ENCODE data around the gene THSD1. TPM values are rescaled to one million over a fixed set of nuclear protein-coding genes. Genes with fewer than 3 reads are reported as not detected.
"Not testable (repeated sequence)": the region's sequence is repeated elsewhere in the genome, so short reads cannot be mapped to it uniquely, and the experiment has no call there.

THSD1 gene
- total RNA-seq, 1 donor from 2014 or later, result 6.7 TPM

DNA sequence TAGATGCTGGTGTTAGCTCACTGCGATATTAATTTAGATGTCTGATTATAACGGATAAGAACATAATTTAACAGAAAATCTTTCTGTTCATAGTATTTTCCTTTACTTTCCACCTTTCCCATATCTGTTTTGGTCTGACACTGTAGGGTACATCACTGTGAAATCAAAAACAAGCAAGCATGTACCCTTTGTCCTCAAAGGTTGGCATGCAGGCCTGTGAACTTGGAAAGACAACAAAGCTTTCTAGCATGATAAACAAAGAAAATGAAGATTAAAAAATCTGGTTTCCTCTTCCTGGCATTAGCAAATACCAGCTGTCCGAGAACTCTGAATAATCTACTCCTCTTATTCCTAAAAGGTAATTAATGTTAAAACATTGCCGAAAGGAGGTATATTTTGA lies 31.6 kb downstream of the THSD1 start:
- no peak for DNase-seq (ENCODE audit: low spot score)
- no peaks in the 10 kb centered on the region for H3K9me3 Mint-ChIP-seq (ENCODE audit: low read depth)
- TF ChIP-seq, protein P1, sequence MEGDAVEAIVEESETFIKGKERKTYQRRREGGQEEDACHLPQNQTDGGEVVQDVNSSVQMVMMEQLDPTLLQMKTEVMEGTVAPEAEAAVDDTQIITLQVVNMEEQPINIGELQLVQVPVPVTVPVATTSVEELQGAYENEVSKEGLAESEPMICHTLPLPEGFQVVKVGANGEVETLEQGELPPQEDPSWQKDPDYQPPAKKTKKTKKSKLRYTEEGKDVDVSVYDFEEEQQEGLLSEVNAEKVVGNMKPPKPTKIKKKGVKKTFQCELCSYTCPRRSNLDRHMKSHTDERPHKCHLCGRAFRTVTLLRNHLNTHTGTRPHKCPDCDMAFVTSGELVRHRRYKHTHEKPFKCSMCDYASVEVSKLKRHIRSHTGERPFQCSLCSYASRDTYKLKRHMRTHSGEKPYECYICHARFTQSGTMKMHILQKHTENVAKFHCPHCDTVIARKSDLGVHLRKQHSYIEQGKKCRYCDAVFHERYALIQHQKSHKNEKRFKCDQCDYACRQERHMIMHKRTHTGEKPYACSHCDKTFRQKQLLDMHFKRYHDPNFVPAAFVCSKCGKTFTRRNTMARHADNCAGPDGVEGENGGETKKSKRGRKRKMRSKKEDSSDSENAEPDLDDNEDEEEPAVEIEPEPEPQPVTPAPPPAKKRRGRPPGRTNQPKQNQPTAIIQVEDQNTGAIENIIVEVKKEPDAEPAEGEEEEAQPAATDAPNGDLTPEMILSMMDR (IDR thresholded peaks at IDR 0.05), result no peak
- no peaks in the 10 kb centered on the region for H3K27me3 Mint-ChIP-seq (ENCODE audit: low read depth)
- peaks cover 18% of the 10 kb centered on the region for H3K4me1 Mint-ChIP-seq (ENCODE audit: low read depth)
- H3K27ac Mint-ChIP-seq (ENCODE audit: unreplicated experiment), result no peak overlapping the region
- peaks cover 6% of the 10 kb centered on the region for H3K36me3 Mint-ChIP-seq (ENCODE audit: low read depth)
- no peak overlapping the region for H3K4me3 Mint-ChIP-seq (ENCODE audit: unreplicated experiment)

DNA sequence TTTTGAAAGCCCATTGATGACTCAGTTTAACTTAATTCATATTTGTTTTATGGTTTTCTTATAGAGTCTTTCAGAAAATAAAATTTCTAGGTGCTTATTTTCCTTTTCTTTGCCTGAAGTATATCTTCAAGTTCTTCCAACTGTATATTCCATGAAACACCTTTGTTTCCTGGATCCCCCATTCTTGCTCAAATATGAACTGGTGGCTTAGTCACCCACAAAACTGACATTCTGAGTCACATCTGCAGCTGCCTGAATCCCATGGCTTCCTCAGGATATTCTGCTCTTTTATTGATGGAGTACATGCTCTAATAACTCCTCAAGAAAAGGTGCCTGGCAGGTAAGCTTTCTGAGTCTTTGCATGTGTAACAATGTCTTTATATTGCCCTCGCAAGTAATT lies 32.7 kb downstream of the THSD1 start:
- not testable (repeated sequence) for H3K27me3 Mint-ChIP-seq (ENCODE audit: low read depth); H3K27ac Mint-ChIP-seq (ENCODE audit: unreplicated experiment); H3K9me3 Mint-ChIP-seq (ENCODE audit: low read depth); H3K36me3 Mint-ChIP-seq (ENCODE audit: low read depth); DNase-seq (ENCODE audit: low spot score); H3K4me3 Mint-ChIP-seq (ENCODE audit: unreplicated experiment)
- peaks cover 18% of the 10 kb centered on the region for H3K4me1 Mint-ChIP-seq (ENCODE audit: low read depth)

DNA sequence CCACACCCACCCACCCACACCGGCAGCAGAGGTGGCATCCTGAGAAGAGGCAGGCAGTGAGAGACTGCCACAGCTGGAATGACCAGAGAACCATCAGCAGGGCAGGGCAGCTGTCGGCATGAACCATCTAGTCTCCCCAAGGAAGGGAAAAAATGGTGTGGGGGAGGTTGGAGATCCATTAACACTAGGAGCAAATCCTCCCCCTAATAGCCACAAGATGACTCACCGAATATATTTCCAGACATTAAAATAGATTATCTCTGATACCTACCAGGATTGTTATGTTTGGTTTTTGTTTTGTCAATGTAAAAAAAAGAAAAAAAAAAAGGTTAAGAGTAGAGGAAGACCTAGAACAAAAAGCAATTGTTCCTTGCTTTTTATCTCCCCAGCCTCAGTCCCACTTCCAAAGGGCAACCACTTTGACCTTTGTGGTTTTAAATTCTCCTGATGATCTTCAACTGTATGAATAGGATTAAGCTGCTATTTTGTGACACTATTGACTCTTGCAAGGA lies 34.2 kb downstream of the THSD1 start:
- H3K27me3 Mint-ChIP-seq (ENCODE audit: low read depth), result no peaks in the 10 kb centered on the region
- TF ChIP-seq, protein P1 (IDR thresholded peaks at IDR 0.05), result no peak

DNA sequence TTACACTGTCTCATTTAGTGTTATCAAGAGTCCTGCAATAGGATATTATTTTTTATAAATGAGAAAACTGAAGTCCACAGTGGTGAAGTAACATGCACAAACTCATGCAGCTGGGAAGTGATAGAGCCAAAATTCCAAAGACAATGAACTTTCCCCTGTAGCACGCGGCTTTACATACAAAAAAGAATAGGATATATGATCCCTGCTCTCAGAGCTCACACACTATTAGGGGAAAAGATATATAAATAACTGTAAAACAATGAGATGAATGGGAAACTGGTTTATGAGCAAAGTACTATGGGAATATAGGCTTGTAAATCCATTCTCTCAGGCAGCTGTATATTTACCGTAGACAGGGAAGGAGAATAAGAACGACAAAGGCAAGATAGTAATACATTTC lies 39.7 kb downstream of the THSD1 start:
- Mint-ChIP-seq H3K27ac (ENCODE audit: unreplicated experiment) (no peak overlapping the region), H3K4me1 (ENCODE audit: low read depth) (peaks cover 3% of the 10 kb centered on the region), H3K27me3 (ENCODE audit: low read depth) (no peaks in the 10 kb centered on the region), H3K4me3 (ENCODE audit: unreplicated experiment) (no peak overlapping the region), H3K9me3 (ENCODE audit: low read depth) (no peaks in the 10 kb centered on the region), H3K36me3 (ENCODE audit: low read depth) (no peaks in the 10 kb centered on the region)
- TF ChIP-seq, protein P1 (IDR thresholded peaks at IDR 0.05), result no peak
- no peak for DNase-seq (ENCODE audit: low spot score)

More for the DNA sequence above, 34.2 kb downstream of the THSD1 start:
- no peak for DNase-seq (ENCODE audit: low spot score)
- H3K9me3 Mint-ChIP-seq (ENCODE audit: low read depth), result no peaks in the 10 kb centered on the region
- H3K4me3 Mint-ChIP-seq (ENCODE audit: unreplicated experiment), result no peak overlapping the region
- no peaks in the 10 kb centered on the region for H3K36me3 Mint-ChIP-seq (ENCODE audit: low read depth)
- H3K27ac Mint-ChIP-seq (ENCODE audit: unreplicated experiment), result no peak overlapping the region
- peaks cover 18% of the 10 kb centered on the region for H3K4me1 Mint-ChIP-seq (ENCODE audit: low read depth)

DNA sequence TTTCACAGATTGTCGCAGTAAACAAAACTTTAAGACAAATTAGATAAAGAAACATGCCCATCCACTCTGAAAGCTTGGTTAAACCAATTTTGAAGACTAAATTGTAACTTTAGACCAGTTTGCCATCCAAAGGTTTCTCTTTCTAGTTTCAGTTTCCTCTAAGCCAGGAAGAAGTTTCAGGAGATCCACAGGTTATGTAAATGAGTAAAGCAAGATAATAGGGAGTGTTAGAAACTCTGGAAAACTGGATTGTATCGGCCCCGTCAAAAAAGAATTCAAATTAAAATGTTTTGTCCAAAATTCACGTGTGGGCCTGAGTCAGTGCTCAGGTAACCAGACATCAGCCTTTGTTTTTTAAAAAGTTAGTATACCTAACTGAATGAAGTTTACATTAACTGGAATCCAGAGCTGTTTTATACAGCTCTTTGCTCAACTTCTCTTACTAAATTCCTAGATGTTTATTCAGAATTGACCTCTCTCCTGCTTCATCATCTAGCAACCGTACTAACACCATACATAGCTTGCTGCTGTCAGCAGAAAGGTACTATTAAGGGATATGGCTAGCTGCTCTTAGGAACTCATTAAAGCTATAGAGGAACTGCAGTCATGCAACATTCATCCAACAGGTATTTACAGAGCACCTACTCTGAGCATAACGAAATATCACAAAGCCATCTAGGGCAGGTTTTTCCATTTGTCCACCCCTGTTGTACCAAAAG lies 43.6 kb downstream of the THSD1 start:
- H3K36me3 Mint-ChIP-seq (ENCODE audit: low read depth); H3K27ac Mint-ChIP-seq (ENCODE audit: unreplicated experiment): not testable (repeated sequence)

DNA sequence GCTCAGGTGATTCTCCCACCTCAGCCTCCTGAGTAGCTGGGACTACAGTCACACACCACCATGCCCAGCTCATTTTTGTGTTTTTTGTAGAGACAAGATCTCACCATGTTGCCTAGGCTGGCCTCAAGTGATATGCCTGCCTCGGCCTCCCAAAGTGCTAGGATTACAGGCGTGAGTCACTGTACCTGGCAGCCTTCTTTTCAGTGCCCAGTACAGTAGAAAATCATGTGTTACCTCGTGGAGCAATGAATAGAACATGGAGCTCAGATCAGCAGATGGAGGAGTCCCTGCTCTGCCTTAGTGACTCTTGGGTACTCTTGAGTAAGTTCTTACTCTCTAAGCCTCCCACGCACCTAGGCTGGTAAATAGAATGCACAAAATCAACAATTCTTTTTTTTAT lies 44.7 kb downstream of the THSD1 start:
- Mint-ChIP-seq H3K27ac (ENCODE audit: unreplicated experiment) (no peak overlapping the region), H3K4me3 (ENCODE audit: unreplicated experiment) (no peak overlapping the region), H3K9me3 (ENCODE audit: low read depth) (no peaks in the 10 kb centered on the region), H3K36me3 (ENCODE audit: low read depth) (no peaks in the 10 kb centered on the region), H3K27me3 (ENCODE audit: low read depth) (no peaks in the 10 kb centered on the region), H3K4me1 (ENCODE audit: low read depth) (peaks cover 28% of the 10 kb centered on the region)
- no peak for DNase-seq (ENCODE audit: low spot score)
- TF ChIP-seq, protein P1 (IDR thresholded peaks at IDR 0.05), result no peak

More for the DNA sequence above, 43.6 kb downstream of the THSD1 start:
- not testable (repeated sequence) for H3K9me3 Mint-ChIP-seq (ENCODE audit: low read depth); H3K4me3 Mint-ChIP-seq (ENCODE audit: unreplicated experiment); H3K27me3 Mint-ChIP-seq (ENCODE audit: low read depth); DNase-seq (ENCODE audit: low spot score)
- peaks cover 19% of the 10 kb centered on the region for H3K4me1 Mint-ChIP-seq (ENCODE audit: low read depth)

Data from chondrocyte (in vitro differentiated cells).